ENCODE data around the gene PCDHA9.
"Not testable (repeated sequence)": the region's sequence is repeated elsewhere in the genome, so short reads cannot be mapped to it uniquely, and the experiment has no call there.

The PCDHA9 gene

GRCh38 chr5:140834439-140835008 is 13.7 kb upstream of the PCDHA9 start:
- not testable (repeated sequence) for DNase-seq

DNA sequence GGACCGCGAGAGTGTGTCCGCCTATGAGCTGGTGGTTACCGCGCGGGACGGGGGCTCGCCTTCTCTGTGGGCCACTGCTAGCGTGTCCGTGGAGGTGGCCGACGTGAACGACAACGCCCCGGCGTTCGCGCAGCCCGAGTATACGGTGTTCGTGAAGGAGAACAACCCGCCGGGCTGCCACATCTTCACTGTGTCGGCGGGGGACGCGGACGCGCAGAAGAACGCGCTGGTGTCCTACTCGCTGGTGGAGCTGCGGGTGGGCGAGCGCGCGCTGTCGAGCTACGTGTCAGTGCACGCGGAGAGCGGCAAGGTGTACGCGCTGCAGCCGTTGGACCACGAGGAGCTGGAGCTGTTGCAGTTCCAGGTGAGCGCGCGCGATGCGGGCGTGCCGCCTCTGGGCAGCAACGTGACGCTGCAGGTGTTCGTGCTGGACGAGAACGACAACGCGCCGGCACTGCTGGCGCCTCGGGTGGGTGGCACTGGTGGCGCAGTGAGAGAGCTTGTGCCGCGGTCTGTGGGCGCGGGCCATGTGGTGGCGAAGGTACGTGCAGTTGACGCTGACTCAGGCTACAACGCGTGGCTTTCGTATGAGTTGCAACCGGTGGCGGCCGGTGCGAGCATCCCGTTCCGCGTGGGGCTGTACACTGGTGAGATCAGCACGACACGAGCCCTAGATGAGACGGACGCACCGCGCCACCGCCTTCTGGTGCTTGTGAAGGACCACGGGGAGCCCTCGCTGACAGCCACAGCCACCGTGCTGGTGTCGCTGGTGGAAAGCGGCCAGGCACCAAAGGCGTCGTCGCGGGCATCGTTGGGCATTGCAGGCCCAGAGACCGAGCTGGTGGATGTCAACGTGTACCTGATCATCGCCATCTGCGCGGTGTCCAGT is 12.3 kb upstream of the PCDHA9 start:
- no peak for DNase-seq

DNA sequence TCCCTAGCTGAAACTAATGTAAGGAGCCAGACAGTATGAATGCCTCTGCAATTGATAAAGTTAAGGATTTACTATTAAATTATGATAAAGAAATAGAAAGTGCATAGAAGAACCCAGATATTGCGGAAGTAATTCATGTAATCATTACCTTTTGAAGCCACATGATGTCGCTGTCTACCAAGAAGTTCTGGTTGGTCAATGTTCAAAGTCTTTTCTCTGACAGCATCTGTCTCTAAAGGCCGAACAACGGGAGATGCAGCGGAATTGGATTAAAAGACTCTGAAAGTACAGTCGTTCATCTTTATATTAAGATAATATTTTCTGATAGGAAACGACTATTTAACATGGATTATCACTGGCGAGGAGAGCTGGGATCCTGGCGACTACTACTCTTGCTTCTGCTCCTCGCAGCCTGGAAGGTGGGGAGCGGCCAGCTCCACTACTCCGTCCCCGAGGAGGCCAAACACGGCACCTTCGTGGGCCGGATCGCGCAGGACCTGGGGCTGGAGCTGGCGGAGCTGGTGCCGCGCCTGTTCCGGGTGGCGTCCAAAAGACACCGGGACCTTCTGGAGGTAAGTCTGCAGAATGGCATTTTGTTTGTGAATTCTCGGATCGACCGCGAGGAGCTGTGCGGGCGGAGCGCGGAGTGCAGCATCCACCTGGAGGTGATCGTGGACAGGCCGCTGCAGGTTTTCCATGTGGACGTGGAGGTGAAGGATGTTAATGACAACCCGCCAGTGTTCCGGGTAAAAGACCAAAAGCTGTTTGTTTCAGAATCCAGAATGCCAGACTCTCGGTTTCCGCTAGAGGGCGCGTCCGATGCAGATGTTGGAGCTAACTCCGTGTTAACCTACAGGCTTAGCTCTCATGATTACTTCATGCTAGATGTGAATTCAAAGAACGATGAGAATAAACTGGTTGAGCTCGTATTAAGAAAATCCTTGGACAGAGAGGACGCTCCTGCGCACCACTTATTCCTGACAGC is 6.9 kb upstream of the PCDHA9 start, which contains the start of gene PCDHA8:
Gene PCDHA8 (plus strand): TSS at position 210 of the 985 bp plus-strand sequence. CDS start 135 bp downstream, at position 345.
- DNase-seq, result no peak

DNA sequence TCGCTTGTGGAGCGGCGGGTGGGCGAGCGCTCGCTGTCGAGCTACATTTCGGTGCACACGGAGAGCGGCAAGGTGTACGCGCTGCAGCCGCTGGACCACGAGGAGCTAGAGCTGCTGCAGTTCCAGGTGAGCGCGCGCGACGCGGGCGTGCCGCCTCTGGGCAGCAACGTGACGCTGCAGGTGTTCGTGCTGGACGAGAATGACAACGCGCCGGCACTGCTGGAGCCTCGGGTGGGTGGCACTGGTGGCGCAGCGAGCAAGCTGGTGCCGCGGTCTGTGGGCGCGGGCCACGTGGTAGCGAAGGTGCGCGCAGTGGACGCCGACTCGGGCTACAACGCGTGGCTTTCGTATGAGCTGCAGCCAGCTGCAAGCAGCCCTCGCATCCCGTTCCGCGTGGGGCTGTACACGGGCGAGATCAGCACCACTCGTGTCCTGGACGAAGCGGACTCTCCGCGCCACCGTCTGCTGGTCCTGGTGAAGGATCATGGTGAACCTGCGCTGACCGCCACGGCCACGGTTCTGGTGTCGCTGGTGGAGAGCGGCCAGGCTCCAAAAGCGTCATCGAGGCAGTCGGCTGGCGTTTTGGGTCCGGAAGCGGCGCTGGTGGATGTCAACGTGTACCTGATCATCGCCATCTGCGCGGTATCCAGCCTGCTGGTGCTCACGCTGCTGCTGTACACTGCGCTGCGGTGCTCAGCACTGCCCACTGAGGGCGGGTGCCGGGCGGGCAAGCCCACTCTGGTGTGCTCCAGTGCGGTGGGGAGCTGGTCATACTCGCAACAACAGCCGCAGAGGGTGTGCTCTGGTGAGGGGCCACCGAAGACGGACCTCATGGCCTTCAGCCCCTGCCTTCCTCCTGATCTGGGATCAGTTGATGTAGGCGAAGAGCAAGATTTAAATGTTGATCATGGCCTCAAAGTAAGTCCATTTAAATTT is 5.1 kb upstream of the PCDHA9 start:
- no peak for DNase-seq

DNA sequence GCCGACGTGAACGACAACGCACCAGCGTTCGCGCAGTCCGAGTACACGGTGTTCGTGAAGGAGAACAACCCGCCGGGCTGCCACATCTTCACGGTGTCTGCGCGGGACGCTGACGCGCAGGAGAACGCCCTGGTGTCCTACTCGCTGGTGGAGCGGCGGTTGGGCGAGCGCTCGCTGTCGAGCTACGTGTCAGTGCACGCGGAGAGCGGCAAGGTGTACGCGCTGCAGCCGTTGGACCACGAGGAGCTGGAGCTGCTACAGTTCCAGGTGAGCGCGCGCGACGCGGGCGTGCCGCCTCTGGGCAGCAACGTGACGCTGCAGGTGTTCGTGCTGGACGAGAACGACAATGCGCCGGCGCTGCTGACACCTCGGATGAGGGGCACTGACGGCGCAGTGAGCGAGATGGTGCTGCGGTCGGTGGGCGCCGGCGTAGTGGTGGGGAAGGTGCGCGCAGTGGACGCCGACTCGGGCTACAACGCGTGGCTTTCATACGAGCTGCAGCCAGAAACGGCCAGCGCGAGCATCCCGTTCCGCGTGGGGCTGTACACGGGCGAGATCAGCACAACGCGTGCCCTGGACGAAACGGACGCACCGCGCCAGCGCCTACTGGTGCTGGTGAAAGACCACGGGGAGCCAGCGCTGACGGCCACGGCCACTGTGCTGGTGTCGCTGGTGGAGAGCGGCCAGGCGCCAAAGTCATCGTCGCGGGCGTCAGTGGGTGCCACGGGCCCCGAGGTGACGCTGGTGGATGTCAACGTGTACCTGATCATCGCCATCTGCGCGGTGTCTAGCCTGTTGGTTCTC is 1.9 kb downstream of the PCDHA9 start:
- not testable (repeated sequence) for DNase-seq

- no peak for DNase-seq
These were observed 7.8 kb downstream of the PCDHA9 start, which contains the start of gene PCDHA10 for GRCh38 chr5:140855772-140856674. Gene PCDHA10 (plus strand): TSS chr5:140855897. CDS start chr5:140856049, 152 bp downstream.

DNA sequence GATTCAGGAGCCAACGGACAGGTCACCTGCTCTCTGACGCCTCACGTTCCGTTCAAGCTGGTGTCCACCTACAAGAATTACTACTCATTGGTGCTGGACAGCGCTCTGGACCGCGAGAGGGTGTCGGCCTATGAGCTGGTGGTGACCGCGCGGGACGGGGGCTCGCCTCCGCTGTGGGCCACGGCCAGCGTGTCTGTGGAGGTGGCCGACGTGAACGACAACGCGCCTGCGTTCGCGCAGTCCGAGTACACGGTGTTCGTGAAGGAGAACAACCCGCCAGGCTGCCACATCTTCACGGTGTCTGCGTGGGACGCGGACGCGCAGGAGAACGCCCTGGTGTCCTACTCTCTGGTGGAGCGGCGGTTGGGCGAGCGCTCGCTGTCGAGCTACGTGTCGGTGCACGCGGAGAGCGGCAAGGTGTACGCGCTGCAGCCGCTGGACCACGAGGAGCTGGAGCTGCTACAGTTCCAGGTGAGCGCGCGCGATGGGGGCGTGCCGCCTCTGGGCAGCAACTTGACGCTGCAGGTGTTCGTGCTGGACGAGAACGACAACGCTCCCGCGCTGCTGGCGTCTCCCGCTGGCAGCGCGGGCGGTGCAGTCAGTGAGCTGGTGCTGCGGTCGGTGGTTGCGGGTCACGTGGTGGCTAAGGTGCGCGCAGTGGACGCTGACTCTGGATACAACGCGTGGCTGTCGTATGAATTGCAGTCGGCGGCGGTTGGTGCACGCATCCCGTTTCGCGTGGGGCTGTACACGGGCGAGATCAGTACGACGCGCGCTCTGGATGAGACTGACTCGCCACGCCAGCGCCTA is 9.2 kb downstream of the PCDHA9 start:
- DNase-seq, result no peak

- no peak for DNase-seq
These were observed 9.7 kb downstream of the PCDHA9 start for GRCh38 chr5:140857987-140858240.

DNA sequence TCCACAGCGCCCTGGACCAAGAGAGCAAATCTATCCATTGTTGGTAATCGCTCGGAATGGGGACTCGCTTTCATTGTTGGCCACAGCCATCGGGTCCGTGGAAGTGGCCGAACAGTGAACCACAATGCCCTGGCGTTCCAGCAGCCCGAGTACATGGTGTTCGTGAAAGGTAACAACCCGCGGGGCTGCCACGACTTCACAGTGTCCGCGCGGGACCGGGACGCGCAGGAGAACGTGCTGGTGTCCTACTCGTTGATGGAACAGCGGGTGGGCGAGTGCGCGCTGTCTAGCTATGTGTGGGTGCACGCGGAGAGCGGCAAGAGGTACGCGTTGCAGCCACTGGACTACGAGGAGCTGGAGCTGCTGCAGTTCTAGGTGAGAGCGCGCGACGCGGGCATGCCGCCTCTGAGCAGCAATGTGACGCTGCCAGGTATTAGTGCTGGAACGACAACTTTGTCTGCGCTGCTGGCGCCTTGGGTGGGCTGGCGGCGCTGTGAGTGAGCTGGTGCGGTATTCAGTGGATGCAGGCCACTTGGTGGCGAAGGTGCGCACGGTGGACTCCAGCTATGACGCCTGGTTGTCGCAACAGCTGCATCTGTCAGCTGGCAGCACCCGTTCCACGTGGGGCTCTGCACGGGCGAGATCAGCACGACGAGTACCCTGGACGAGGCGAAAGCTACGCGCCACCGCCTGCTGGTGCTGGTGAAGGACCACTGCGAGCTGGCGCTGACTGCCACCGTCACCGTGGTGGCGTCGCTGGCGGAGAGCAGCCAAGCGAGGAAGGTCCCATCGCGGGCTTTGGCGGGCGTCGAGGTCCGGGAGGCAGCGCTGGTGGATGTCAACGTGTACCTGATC is 14.5 kb downstream of the PCDHA9 start:
- DNase-seq, result no peak

DNA sequence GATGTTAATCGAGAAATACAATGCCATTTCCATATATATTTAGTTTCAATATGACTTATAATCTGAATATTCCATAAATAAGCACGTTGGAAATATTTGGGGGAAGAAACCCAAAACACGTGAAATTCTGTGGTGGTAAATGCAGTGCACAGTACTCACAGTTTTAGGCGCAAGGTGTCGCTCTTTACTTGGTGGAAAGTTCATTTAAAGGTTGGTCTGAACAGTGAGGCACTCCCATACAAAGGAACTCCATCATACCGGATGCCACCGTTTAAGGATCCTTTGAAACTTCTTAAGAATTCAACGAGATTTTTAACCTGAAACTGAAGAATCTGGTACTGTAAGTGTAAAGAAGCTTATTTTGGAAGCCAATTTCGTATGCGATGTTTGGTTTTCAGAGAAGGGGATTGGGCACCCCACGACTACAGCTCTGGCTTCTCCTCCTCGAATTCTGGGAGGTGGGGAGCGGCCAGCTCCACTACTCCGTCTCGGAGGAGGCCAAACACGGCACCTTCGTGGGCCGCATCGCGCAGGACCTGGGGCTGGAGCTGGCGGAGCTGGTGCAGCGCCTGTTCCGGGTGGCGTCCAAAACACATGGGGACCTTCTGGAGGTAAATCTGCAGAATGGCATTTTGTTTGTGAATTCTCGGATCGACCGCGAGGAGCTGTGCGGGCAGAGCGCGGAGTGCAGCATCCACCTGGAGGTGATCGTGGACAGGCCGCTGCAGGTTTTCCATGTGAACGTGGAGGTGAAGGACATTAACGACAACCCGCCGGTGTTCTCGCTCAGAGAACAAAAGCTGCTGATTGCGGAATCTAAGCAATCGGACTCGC is 20.8 kb downstream of the PCDHA9 start, which contains the start of gene PCDHA11:
Gene PCDHA11 (plus strand): TSS at position 237 of the 834 bp plus-strand sequence. CDS start 147 bp downstream, at position 384.
- DNase-seq, result no peak

DNA sequence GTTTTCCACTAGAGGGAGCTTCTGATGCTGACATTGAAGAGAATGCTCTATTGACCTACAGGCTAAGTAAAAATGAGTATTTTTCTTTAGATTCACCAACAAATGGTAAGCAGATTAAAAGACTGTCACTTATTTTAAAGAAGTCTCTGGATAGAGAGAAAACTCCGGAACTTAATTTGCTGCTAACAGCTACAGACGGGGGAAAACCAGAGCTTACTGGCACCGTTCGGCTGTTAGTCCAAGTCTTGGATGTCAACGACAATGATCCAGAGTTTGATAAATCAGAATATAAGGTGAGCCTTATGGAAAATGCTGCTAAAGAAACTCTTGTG is 21.3 kb downstream of the PCDHA9 start:
- DNase-seq, result no peak

DNA sequence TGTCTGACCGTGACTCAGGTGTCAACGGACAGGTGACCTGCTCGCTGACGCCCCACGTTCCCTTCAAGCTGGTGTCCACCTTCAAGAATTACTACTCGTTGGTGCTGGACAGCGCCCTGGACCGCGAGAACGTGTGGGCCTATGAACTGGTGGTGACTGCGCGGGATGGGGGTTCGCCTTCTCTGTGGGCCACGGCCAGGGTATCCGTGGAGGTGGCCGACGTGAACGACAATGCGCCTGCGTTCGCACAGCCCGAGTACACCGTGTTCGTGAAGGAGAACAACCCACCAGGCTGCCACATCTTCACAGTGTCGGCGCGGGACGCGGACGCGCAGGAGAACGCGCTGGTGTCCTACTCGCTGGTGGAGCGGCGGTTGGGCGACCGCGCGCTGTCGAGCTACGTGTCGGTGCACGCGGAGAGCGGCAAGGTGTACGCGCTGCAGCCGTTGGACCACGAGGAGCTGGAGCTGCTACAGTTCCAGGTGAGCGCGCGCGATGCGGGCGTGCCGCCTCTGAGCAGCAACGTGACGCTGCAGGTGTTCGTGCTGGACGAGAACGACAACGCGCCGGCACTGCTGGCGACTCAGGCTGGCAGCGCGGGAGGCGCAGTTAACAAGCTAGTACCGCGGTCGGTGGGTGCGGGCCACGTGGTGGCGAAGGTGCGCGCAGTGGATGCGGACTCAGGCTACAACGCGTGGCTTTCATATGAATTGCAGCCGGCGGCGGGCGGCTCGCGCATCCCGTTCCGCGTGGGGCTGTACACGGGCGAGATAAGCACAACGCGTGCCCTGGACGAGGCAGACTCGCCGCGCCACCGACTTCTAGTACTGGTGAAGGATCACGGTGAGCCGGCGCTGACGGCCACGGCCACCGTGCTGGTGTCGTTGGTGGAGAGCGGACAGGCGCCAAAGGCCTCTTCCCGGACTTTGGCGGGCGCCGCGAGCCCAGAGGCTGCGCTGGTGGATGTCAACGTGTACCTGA is 22.3 kb downstream of the PCDHA9 start:
- DNase-seq, result no peak

DNA sequence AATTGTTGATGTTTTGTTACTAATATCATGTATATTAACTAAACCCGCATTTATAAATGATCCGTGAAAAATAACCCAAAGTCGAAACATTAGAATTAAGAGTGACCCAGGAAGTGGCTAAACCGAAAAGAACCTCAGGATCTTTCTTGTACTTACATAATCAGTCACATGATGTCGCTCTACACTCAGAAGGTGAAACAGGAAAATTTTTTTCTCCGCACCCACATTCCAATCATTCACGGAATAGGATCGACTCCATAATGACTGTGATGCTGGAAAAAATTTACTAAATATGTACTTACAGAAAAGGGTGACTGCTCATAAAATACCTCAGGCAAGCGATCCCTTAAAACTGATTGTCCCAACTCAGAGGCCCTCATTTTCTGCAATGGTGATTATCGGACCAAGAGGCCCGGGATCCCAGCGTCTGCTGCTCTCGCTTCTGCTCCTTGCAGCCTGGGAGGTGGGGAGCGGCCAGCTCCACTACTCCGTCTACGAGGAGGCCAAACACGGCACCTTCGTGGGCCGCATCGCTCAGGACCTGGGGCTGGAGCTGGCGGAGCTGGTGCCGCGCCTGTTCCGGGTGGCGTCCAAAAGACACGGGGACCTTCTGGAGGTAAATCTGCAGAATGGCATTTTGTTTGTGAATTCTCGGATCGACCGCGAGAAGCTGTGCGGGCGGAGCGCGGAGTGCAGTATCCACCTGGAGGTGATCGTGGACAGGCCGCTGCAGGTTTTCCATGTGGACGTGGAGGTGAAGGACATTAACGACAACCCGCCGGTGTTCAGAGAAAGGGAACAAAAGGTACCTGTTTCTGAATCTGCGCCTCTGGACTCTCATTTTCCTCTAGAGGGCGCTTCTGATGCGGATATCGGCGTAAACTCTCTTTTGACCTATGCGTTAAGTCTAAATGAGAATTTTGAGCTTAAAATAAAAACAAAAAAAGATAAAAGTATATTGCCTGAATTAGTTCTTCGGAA is 27.2 kb downstream of the PCDHA9 start, which contains the start of gene PCDHA12:
Gene PCDHA12 (plus strand): TSS at position 224 of the 981 bp plus-strand sequence. CDS start 165 bp downstream, at position 389.
- DNase-seq, result no peak

GRCh38 chr5:140876541-140877261 is 28.5 kb downstream of the PCDHA9 start:
- not testable (repeated sequence) for DNase-seq
